GM23248 (cell line): ENCODE data around the gene PCED1B. TPM values are rescaled to one million over a fixed set of nuclear protein-coding genes. Genes with fewer than 3 reads are reported as not detected.
"Not testable (repeated sequence)": the region's sequence is repeated elsewhere in the genome, so short reads cannot be mapped to it uniquely, and the experiment has no call there.

ENCODE experiments used
- DNase-seq: peaks from one replicate; pipeline ENCODE4 v3.0.0-alpha.2; 2015
- H2AFZ ChIP-seq: fragments of 200-600 bp; sonication (generic); 2 replicates; pipeline ENCODE4 v1.6.1; 2016; ENCODE audit warnings: antibody characterized with exemption
- H3F3A ChIP-seq: fragments of 200-600 bp; sonication (generic); 2 replicates; pipeline ENCODE4 v1.6.1; 2016; ENCODE audit warnings: mild to moderate bottlenecking, antibody characterized with exemption, mixed run types; ENCODE audit not compliant: insufficient read depth
- H3K27ac ChIP-seq: fragments of 200-600 bp; sonication (generic); 2 replicates; pipeline ENCODE4 v1.5.1; 2016; ENCODE audit warnings: mild to moderate bottlenecking
- H3K27me3 ChIP-seq: fragments of 200-600 bp; sonication (generic); replicated peaks from 2 replicates; pipeline ENCODE4 v1.6.1; 2016; ENCODE audit warnings: mild to moderate bottlenecking; ENCODE audit not compliant: insufficient read depth
- H3K36me3 ChIP-seq: fragments of 200-600 bp; sonication (generic); 2 replicates; pipeline ENCODE4 v1.6.1; 2016; ENCODE audit warnings: low read depth, mild to moderate bottlenecking
- H3K4me1 ChIP-seq: fragments of 200-600 bp; sonication (generic); 2 replicates; pipeline ENCODE4 v1.6.1; 2016; ENCODE audit warnings: mild to moderate bottlenecking; ENCODE audit not compliant: insufficient read depth
- H3K4me2 ChIP-seq: fragments of 200-600 bp; sonication (generic); one replicate; pipeline ENCODE4 v1.6.1; 2016; ENCODE audit warnings: mild to moderate bottlenecking; ENCODE audit not compliant: unreplicated experiment
- H3K4me3 ChIP-seq: fragments of 200-600 bp; sonication (generic); 2 replicates; pipeline ENCODE4 v1.5.1; 2016; ENCODE audit warnings: mild to moderate bottlenecking
- H3K79me2 ChIP-seq: fragments of 200-600 bp; sonication (generic); 2 replicates; pipeline ENCODE4 v1.6.1; 2016; ENCODE audit warnings: mild to moderate bottlenecking; ENCODE audit not compliant: insufficient read depth
- H3K9ac ChIP-seq: fragments of 200-600 bp; sonication (generic); 2 replicates; pipeline ENCODE4 v1.6.1; 2016; ENCODE audit warnings: mild to moderate bottlenecking
- H3K9me2 ChIP-seq: fragments of 200-600 bp; sonication (generic); 2 replicates; pipeline ENCODE4 v1.6.1; 2016; ENCODE audit warnings: mixed run types, mild to moderate bottlenecking, moderate library complexity; ENCODE audit not compliant: insufficient read depth
- H3K9me3 ChIP-seq: fragments of 200-600 bp; sonication (generic); one replicate; pipeline ENCODE4 v1.6.1; 2017; ENCODE audit warnings: low read depth
- H4K20me1 ChIP-seq: fragments of 200-600 bp; sonication (generic); 2 replicates; pipeline ENCODE4 v1.6.0; 2016; ENCODE audit not compliant: insufficient read depth
- EZH2 ChIP-seq: fragments of 200-600 bp; sonication (generic); IDR thresholded peaks from 2 replicates; pipeline ENCODE4 v1.6.1; 2018; ENCODE audit warnings: antibody characterized with exemption, mild to moderate bottlenecking; ENCODE audit not compliant: insufficient read depth, poor library complexity, severe bottlenecking
- EZH2phosphoT487 ChIP-seq: fragments of 200-600 bp; sonication (generic); IDR thresholded peaks from 2 replicates; pipeline ENCODE4 v1.6.1; 2018; ENCODE audit warnings: antibody characterized with exemption, moderate library complexity, mild to moderate bottlenecking, low read depth; ENCODE audit not compliant: insufficient read depth
- WGBS, 2 experiments: methylation state at CpG; one replicate each; pipeline ENCODE4 v1.1.6; 2015 to 2017; ENCODE audit warnings: low lambda C conversion rate in 2 of 2, low coverage in 1 of 2; ENCODE audit errors: missing lambda C conversion rate in 2 of 2; 5-methylcytosine and 5-hydroxymethylcytosine counted together
- in situ Hi-C: fragments of 300-500 bp; cut with MboI; formaldehyde crosslinking; loops from 2 replicates; pipeline ENCODE4 v1.15.0; 2020
- polyA plus RNA-seq: library from polyadenylated mRNA; unstranded; fragments of >200 nt; fragmentation: Nextera tagmentation; extraction: Ambion mirVana; gene quantifications from 2 replicates; pipeline ENCODE4 v1.2.1, GENCODE V29; 2016
- total RNA-seq: library from RNA; depleted of rRNA; stranded (reverse); fragments of >200 nt; shearing (Covaris generic); gene quantifications from 2 replicates; pipeline ENCODE4 v1.2.3, GENCODE V29; 2014

PCED1B gene
- total and polyA plus RNA-seq, 2 experiments from 2014 or later = 3.5 to 3.6 TPM

- Histone ChIP-seq H3K9me3 (no peaks in the 10 kb centered on the region), H3K79me2 (no peaks in the 10 kb centered on the region), H3K36me3 (no peaks in the 10 kb centered on the region), H3K9me2 (no peaks in the 10 kb centered on the region), H3F3A (peaks cover 25% of the 10 kb centered on the region), H3K4me1 (peaks cover 16% of the 10 kb centered on the region), H2AFZ (no peak overlapping the region), H4K20me1 (no peaks in the 10 kb centered on the region), H3K27ac (no peak overlapping the region), H3K4me2 (no peak overlapping the region), H3K9ac (no peak overlapping the region), H3K4me3 (no peak overlapping the region), H3K27me3 (no peaks in the 10 kb centered on the region)
- 73 to 77% methylated on average over 4 of the region's 4 CpGs for WGBS, 2 experiments
- no peak for TF ChIP-seq EZH2
- no peak for TF ChIP-seq EZH2phosphoT487
- in situ Hi-C loops = no loop called here
- no peak for DNase-seq
Measured at GRCh38 chr12:47192051-47192450, 112.6 kb downstream of the PCED1B start.

- H3K4me2 ChIP-seq = no peak overlapping the region
- no peaks in the 10 kb centered on the region for H4K20me1 ChIP-seq
- H3F3A ChIP-seq = peaks cover 22% of the 10 kb centered on the region
- TF ChIP-seq EZH2 = no peak
- no peak overlapping the region for H3K27ac ChIP-seq
- no peak overlapping the region for H2AFZ ChIP-seq
- in situ Hi-C loops = no loop called here
- no peaks in the 10 kb centered on the region for H3K9me2 ChIP-seq
- no peaks in the 10 kb centered on the region for H3K27me3 ChIP-seq
- peaks cover 16% of the 10 kb centered on the region for H3K4me1 ChIP-seq
- WGBS, 2 experiments = 95 to 96% methylated on average over 3 of the region's 3 CpGs
- no peak overlapping the region for H3K4me3 ChIP-seq
- no peaks in the 10 kb centered on the region for H3K36me3 ChIP-seq
- H3K79me2 ChIP-seq = no peaks in the 10 kb centered on the region
- no peak overlapping the region for H3K9ac ChIP-seq
- no peaks in the 10 kb centered on the region for H3K9me3 ChIP-seq
- no peak for DNase-seq
Measured at GRCh38 chr12:47193066-47193465, 113.6 kb downstream of the PCED1B start.

GRCh38 chr12:47194501-47194900, 115.1 kb downstream of the PCED1B start:
- Histone ChIP-seq H3F3A (peaks cover 7% of the 10 kb centered on the region), H3K4me2 (no peak overlapping the region), H3K9ac (no peak overlapping the region), H3K27me3 (no peaks in the 10 kb centered on the region), H3K27ac (no peak overlapping the region), H3K79me2 (no peaks in the 10 kb centered on the region), H3K4me1 (peaks cover 4% of the 10 kb centered on the region), H2AFZ (no peak overlapping the region), H3K9me3 (no peaks in the 10 kb centered on the region), H4K20me1 (no peaks in the 10 kb centered on the region), H3K4me3 (no peak overlapping the region), H3K36me3 (no peaks in the 10 kb centered on the region), H3K9me2 (no peaks in the 10 kb centered on the region)
- WGBS, 2 experiments = 64 to 67% methylated on average over 4 of the region's 4 CpGs
- TF ChIP-seq EZH2phosphoT487 (no peak), EZH2 (no peak)
- DNase-seq = no peak
- in situ Hi-C loops = no loop called here

- no peaks in the 10 kb centered on the region for H3K36me3 ChIP-seq
- H3K9ac ChIP-seq = no peak overlapping the region
- H3K9me3 ChIP-seq = no peaks in the 10 kb centered on the region
- DNase-seq = no peak
- H2AFZ ChIP-seq = no peak overlapping the region
- H3K79me2 ChIP-seq = no peaks in the 10 kb centered on the region
- 91 to 92% methylated on average over 2 of the region's 2 CpGs for WGBS, 2 experiments
- no peaks in the 10 kb centered on the region for H4K20me1 ChIP-seq
- no peak overlapping the region for H3K4me2 ChIP-seq
- H3K27ac ChIP-seq = no peak overlapping the region
- no peak for TF ChIP-seq EZH2
- no peak for TF ChIP-seq EZH2phosphoT487
- H3K4me3 ChIP-seq = no peak overlapping the region
- no peaks in the 10 kb centered on the region for H3K9me2 ChIP-seq
- in situ Hi-C loops = no loop called here
- H3K4me1 ChIP-seq = no peaks in the 10 kb centered on the region
- H3K27me3 ChIP-seq = no peaks in the 10 kb centered on the region
- no peaks in the 10 kb centered on the region for H3F3A ChIP-seq
Measured at GRCh38 chr12:47200446-47200845, 121.0 kb downstream of the PCED1B start.

- H3K9me3 ChIP-seq, H2AFZ ChIP-seq, H3K4me3 ChIP-seq, H3K9me2 ChIP-seq, H3K79me2 ChIP-seq, H3K27ac ChIP-seq, H3F3A ChIP-seq, H4K20me1 ChIP-seq, H3K9ac ChIP-seq, in situ Hi-C loops, H3K36me3 ChIP-seq, H3K27me3 ChIP-seq, H3K4me2 ChIP-seq, H3K4me1 ChIP-seq, DNase-seq: not testable (repeated sequence)
- WGBS, 2 experiments = 86 to 90% methylated on average over 6 of the region's 6 CpGs
Measured at GRCh38 chr12:47201190-47201589, 121.8 kb downstream of the PCED1B start.
